ENCODE results near the gene PPM1N. TPM values are rescaled to one million over a fixed set of nuclear protein-coding genes. Genes with fewer than 3 reads are reported as not detected.

Gene PPM1N
- total RNA-seq, 2 donors from 2014 or later, result 0.47 to 1.0 TPM

GRCh38 chr19:45483033-45483432, 15.2 kb upstream of the PPM1N start:
- no peak for ATAC-seq
- no peak for DNase-seq
- intact Hi-C loops (cut with DNase I), result no loop called here

- ATAC-seq (no peak), DNase-seq (no peak)
- intact Hi-C loops (cut with DNase I), result no loop called here
Observed at GRCh38 chr19:45484273-45484945, 13.8 kb upstream of the PPM1N start.

GRCh38 chr19:45485305-45486077, 12.8 kb upstream of the PPM1N start:
- ATAC-seq (peak; percentile 99 to 100), DNase-seq (peak; percentile 99)
- intact Hi-C loops (cut with DNase I), result no loop called here

GRCh38 chr19:45488708-45489107, 9.5 kb upstream of the PPM1N start:
- ATAC-seq, result no peak
- intact Hi-C loops (cut with DNase I), result no loop called here
- no peak for DNase-seq

- no peak for ATAC-seq
- DNase-seq, result no peak
- intact Hi-C loops (cut with DNase I), result no loop called here
Observed at GRCh38 chr19:45489216-45489855, 8.9 kb upstream of the PPM1N start.

GRCh38 chr19:45492137-45492626, 6.1 kb upstream of the PPM1N start:
- ATAC-seq (no peak), DNase-seq (no peak)
- intact Hi-C loops (cut with DNase I), result no loop called here

- DNase-seq (peak; percentile 74), ATAC-seq (peak; percentile 53 to 70)
Observed at GRCh38 chr19:45492627-45493470, 5.4 kb upstream of the PPM1N start.

GRCh38 chr19:45494261-45494916, 3.9 kb upstream of the PPM1N start:
- DNase-seq (no peak), ATAC-seq (no peak)
- intact Hi-C loops (cut with DNase I), result no loop called here

More at GRCh38 chr19:45492627-45493470, 5.4 kb upstream of the PPM1N start:
- intact Hi-C loops (cut with DNase I), result no loop called here

- ATAC-seq (no peak), DNase-seq (no peak)
- intact Hi-C loops (cut with DNase I), result no loop called here
Observed at GRCh38 chr19:45495178-45495577, 3.1 kb upstream of the PPM1N start.

- ATAC-seq (peak; percentile 29 to 36), DNase-seq (peak; percentile 56)
- intact Hi-C loops (cut with DNase I), result no loop called here
Observed at GRCh38 chr19:45496349-45496953, 1.8 kb upstream of the PPM1N start.

- intact Hi-C loops (cut with DNase I), result no loop called here
- no peak for ATAC-seq
- no peak for DNase-seq
Observed at GRCh38 chr19:45497791-45498190, 452 bp upstream of the PPM1N start.

GRCh38 chr19:45499196-45500180, 1.2 kb downstream of the PPM1N start:
- ATAC-seq, result peak in 1 of 2 donors; percentile 11
- DNase-seq, result peak; percentile 57
- intact Hi-C loops (cut with DNase I), result no loop called here

- no peak for DNase-seq
- intact Hi-C loops (cut with DNase I), result no loop called here
- ATAC-seq, result no peak
Observed at GRCh38 chr19:45500918-45501729, 2.9 kb downstream of the PPM1N start.

GRCh38 chr19:45501730-45502014, 3.4 kb downstream of the PPM1N start:
- ATAC-seq, result no peak
- no peak for DNase-seq
- intact Hi-C loops (cut with DNase I), result no loop called here

- no peak for DNase-seq
- ATAC-seq, result no peak
- intact Hi-C loops (cut with DNase I), result no loop called here
Observed at GRCh38 chr19:45502111-45502510, 3.9 kb downstream of the PPM1N start.

GRCh38 chr19:45503909-45504308, 5.7 kb downstream of the PPM1N start:
- no peak for DNase-seq
- intact Hi-C loops (cut with DNase I), result no loop called here
- no peak for ATAC-seq

All from left cardiac atrium (tissue), 4 donors.